ENCODE results near the gene ZXDA.
"Not testable (repeated sequence)": the region's sequence is repeated elsewhere in the genome, so short reads cannot be mapped to it uniquely, and the experiment has no call there.

ZXDA gene

GRCh38 chrX:57910287-57910912 lies at the start of gene ZXDA:
Gene ZXDA (minus strand): TSS chrX:57910458. CDS start chrX:57910420, 38 bp downstream.
- DNase-seq (ENCODE audit: extremely low read depth in 1 of 2, low read depth in 1 of 2) = not testable (repeated sequence)

DNA sequence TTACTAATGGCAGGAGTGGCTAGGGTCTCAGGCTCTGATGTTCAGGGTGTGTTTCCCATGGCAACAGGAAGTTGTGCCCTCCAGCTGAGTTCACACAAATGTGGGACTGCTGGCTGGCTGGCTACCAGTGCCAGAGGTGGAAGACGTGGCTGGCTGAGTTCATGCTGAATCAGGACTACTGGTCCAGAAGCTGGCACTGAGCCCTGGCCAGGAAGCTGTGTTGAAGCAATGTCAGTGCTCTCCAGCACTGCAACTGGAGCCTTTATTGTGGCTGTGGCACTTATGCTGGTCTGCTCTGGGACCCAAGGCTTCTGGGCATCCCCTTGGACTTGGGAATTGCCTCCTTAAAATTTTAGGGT lies 42.0 kb upstream of the ZXDA start:
- no peak for DNase-seq (ENCODE audit: extremely low read depth in 1 of 2, low read depth in 1 of 2)

DNA sequence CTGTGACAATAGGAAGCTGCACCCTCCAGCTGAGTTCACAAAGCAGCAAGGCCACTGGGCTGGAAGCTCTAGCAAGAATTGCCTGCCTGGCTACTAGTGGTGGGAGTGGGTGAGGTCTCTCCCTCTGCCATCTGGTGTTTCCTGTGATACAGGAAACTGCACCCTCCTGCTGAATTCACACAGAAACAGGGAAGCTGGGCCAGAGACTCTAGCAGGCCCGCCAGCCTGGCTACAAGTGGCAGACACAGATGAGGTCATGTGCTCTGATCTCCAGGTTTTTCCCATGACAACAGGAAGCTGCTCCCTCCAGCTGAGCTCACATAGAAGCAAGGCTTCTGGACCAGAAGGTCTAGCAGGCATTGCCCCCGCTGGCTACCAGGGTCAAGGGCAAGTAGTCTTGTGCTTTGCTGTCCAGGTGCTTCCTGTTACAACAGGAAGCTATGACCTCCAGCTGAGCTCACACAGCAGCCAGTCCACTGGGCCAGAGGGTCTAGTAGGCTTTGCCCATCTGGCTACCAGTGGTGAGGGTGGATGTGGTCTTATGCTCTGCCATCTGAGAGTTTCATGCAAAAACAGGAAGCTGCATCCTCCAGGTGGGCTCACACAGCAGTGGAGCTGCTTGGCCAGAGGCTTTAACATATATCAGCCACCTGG lies 41.5 kb upstream of the ZXDA start:
- DNase-seq (ENCODE audit: extremely low read depth in 1 of 2, low read depth in 1 of 2) = no peak

- no peak for DNase-seq (ENCODE audit: extremely low read depth in 1 of 2, low read depth in 1 of 2)
Measured at GRCh38 chrX:57933321-57933720, 23.1 kb upstream of the ZXDA start.

DNA sequence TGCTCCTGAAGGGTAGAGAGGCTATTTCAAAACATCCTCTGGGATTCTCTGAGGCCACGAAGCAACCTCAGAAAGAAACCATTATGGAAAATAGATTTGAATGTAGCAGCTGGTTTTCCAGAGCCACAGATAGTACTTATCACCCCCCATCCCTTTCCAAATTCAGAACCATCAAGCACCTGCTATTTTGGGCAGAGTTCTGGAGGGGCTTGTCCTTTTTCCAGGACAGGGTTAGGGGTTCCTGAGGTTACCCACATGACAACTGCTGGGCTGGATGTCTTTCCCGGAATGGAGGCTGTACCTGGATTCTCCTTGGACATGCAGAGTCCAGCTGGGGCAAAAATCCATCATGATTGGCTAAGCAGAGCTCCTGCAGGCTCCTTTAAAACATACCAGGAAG lies 22.0 kb upstream of the ZXDA start:
- no peak for DNase-seq (ENCODE audit: extremely low read depth in 1 of 2, low read depth in 1 of 2)

DNA sequence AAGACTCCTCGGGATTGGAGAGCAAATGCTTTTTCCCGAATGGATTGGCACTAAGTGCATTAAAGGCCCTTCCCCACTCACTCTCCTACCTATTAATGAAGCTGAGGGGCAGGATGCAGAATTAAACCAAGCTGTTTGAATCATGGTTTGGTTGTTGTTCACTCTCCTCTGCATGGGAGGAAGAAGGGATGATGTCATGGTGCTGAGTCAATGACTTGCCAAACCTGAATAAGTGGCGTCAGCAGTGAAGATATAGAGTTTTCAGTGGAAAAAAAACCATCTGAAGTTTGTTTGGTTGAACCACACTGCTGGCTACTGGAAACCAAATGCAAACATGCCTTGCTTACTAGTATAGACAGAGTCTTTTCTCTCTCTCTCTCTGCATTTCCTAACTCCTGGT lies 19.8 kb upstream of the ZXDA start:
- no peak for DNase-seq (ENCODE audit: extremely low read depth in 1 of 2, low read depth in 1 of 2)

DNA sequence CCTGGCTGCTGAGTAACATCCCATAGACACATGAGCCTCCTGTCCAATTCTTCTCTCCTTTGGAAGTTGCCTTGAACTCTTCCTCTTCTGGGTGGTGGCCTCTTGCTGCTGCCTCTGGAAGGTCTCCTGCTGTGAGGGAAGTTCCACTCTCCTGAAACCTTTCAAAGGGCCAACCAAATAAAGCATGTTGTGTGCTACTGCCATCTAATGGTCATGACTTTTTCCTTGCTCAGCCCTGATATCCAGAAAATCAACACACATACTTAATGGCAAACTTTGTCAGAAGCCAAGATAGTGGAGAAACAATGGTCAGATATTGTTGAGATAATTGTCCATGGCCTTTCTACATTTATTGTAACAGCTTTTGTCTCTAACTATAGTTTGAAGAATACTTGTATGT lies 19.1 kb upstream of the ZXDA start:
- no peak for DNase-seq (ENCODE audit: extremely low read depth in 1 of 2, low read depth in 1 of 2)

- DNase-seq (ENCODE audit: extremely low read depth in 1 of 2, low read depth in 1 of 2) = no peak
Measured at GRCh38 chrX:57925806-57926205, 15.5 kb upstream of the ZXDA start.

DNA sequence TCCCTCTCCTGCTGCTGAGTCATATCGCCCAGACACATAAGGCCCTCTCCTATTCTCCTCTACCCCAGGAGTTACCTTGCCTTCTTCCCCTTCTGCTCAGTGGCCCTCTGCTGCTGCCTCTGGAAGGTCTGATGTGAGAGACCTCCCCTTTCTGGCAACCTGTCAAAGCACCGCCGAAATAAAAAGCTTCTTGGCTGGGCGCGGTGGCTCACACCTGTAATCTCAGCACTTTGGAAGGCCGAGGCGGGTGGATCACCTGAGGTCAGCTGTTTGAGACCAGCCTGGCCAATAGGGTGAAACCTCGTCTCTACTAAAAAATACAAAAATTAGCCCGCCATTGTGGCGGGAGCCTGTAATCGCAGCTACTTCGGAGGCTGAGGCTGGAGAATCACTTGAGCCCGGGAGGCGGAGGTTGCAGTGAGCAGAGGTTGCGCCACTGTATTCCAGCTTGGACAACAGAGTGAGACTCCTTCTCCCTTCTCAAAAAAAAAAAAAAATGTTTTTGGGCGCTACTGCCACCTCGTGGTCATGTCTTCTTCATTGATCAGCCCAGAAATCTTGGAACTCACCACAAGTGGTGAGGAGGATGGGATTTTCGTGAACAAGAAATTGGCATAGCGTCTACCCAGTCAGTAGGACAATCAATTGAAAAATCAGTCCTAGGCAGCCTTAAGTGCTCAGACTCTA lies 8.6 kb upstream of the ZXDA start:
- no peak for DNase-seq (ENCODE audit: extremely low read depth in 1 of 2, low read depth in 1 of 2)

- no peak for DNase-seq (ENCODE audit: extremely low read depth in 1 of 2, low read depth in 1 of 2)
Measured at GRCh38 chrX:57915680-57916079, 5.4 kb upstream of the ZXDA start.

GRCh38 chrX:57909595-57910286 lies 517 bp downstream of the ZXDA start:
- not testable (repeated sequence) for DNase-seq (ENCODE audit: extremely low read depth in 1 of 2, low read depth in 1 of 2)

DNA sequence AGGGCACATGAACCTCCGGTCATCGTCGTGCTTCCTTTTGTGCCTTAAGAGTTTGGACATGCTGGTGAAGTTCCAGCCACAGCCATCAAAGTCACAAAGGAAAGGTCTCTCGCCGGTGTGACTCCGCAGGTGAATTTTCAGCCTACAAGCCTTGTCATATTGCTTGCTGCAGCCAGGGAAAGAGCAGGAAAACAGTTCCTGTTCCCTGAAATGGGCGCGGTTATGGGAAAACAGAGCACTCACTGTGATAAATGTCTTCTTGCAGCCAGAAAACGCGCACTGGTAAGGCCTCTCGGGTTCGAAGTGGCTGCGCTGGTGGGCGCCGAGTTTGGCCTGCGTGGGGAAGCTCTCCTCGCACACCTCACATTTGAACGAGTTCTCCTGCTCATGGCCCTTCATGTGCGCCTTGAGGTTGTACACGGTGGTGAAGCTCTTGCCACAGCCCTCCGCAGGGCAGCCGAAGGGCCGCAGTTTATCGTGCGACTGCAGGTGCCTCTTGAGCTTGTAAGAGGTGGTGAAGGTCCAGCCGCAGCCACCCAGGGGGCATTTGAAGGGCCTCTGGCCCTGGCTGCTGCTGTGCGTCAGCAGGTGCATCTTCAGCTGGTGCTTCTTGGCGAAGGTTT lies 1.2 kb downstream of the ZXDA start:
- not testable (repeated sequence) for DNase-seq (ENCODE audit: extremely low read depth in 1 of 2, low read depth in 1 of 2)

DNA sequence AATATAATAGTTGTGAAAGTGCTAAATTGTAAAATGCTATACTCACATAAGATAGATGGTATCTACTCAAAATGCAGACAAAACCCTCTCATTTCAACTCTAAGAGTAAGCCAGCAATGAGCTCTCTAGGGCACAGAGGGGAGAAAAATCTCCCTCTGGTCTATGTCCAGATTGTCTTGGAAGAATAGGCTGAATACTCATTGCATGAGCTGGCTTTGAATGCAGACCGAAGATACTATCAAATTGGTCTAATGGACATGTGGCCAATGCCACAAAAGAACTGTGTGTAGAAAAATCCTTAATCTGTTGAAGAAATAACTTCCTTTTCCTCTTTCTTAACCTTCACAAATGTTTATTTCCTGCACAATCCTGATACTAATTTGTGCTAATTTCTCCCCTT lies 3.5 kb downstream of the ZXDA start:
- DNase-seq (ENCODE audit: extremely low read depth in 1 of 2, low read depth in 1 of 2) = no peak

- DNase-seq (ENCODE audit: extremely low read depth in 1 of 2, low read depth in 1 of 2) = no peak
Measured at GRCh38 chrX:57905141-57905540, 5.1 kb downstream of the ZXDA start.

GRCh38 chrX:57904176-57904880 lies 5.9 kb downstream of the ZXDA start:
- no peak for DNase-seq (ENCODE audit: extremely low read depth in 1 of 2, low read depth in 1 of 2)

GRCh38 chrX:57902633-57903032 lies 7.6 kb downstream of the ZXDA start:
- DNase-seq (ENCODE audit: extremely low read depth in 1 of 2, low read depth in 1 of 2) = no peak

DNA sequence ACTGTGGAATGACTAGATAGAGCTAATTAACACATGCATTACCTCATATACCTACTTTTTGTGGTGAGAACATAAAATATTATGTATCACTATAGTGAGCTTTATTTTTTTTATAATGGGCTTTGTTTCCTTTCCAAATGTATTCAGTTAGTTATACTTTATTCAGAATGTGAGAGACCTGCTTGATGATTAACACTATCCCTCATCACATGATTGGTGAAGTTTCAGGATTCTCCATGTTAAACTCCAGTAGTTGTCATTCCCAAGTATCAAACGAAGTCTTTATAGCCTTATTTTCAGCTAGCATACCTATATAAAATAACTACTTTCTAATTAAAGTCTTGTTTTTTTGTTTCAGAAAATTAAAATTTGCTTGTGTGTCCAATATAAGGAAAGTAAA lies 8.8 kb downstream of the ZXDA start:
- DNase-seq (ENCODE audit: extremely low read depth in 1 of 2, low read depth in 1 of 2) = no peak

DNA sequence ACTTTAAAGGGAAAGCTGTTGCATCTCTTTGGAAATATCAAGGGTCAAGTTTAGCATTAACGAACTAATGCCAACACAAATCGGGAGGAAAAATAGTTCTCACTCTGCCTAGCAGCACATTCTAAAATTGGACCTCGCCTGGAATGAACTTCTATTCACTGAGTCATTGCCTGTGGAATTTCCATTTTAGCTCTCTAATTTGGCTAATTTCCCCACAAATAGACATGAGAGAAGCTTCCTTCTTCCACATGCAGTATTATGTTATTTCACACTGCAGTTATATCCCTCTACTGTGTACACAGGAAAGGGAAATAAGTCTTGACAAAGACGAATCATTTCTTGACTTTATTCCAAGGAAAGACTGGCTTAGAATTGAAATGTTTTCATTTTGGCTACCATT lies 9.3 kb downstream of the ZXDA start:
- DNase-seq (ENCODE audit: extremely low read depth in 1 of 2, low read depth in 1 of 2) = no peak

DNA sequence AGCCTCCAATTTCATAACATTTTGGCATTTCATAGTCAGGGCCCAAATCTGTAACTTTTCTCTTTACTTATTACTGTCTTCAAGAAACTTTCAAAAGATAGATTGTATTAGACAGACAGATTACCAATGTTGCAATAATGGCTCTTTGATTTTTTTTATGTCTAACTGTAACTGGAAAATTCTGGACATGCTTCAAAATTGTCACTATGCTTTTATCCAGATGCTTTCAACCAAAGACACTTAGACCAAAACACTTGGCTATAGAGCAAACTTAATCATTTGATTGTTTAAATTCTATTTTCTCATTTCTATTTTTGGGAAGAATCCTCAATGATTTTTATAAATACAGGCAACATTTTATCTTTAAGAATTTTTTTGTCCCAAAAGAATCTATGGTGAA lies 10.4 kb downstream of the ZXDA start:
- DNase-seq (ENCODE audit: extremely low read depth in 1 of 2, low read depth in 1 of 2) = no peak

DNA sequence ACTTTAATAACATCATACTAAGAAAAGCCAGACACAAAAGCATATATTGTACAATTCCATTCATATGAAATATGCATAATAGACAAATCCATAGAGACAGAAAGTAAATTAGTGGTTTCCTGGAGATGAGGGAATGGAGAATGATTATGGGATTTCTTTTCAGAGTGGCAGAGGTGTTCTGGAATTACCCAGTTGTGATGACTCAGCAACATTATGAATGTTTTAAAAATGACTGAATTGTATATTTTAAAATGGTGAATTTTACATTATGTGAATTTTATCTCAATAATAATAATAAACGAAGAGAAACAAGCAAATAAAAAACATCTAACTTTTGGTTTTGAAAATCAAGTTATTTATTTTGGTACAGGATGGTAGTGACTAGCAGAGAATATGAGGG lies 11.2 kb downstream of the ZXDA start:
- no peak for DNase-seq (ENCODE audit: extremely low read depth in 1 of 2, low read depth in 1 of 2)

DNA sequence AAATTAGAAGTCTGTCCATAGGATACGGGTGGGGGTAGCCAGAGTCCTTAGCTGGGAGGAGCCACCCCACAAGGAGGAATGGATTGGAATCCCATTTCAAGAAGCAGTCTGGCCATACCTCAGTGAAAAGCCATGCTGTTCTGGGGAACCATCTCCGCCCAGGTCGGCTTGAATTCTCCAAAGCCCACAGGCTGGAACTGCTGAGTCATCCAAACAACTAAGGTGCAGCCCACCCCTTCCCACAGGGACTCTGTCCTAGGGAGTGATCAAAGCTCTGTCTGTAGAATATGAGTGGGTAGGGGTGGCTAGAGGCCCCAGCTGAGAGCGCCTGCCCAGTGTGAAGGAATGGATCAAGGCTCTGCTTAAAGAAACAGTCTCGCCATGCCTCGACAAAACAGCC lies 38.8 kb downstream of the ZXDA start:
- no peak for DNase-seq (ENCODE audit: extremely low read depth in 1 of 2, low read depth in 1 of 2)
